Activated T-helper 1 cell treated with anti-CD3 and anti-CD28 coated beads, Interleukin-12 subunit alpha, Interleukin-12 subunit beta, Interleukin-2, Interleukin-4 antibody, amounts not matched to agents 30 ng/mL and 10 ng/mL and 1 ng/mL, durations not matched to agents 14 hours and 24 hours and 36 hours (primary cell): ENCODE results near the gene CAPZB. TPM values are rescaled to one million over a fixed set of nuclear protein-coding genes. Genes with fewer than 3 reads are reported as not detected.

Experiments
- DNase-seq: peaks from one replicate; pipeline ENCODE4 v3.0.0; 2021; ENCODE audit warnings: low spot score
- H3K27ac Mint-ChIP-seq: one replicate; pipeline ENCODE4 v1.8.0; 2021; ENCODE audit warnings: mild to moderate bottlenecking, mixed read lengths
- H3K27me3 Mint-ChIP-seq: one replicate; pipeline ENCODE4 v1.8.0; 2022; ENCODE audit warnings: mild to moderate bottlenecking, moderate library complexity, mixed read lengths; ENCODE audit not compliant: insufficient read depth
- H3K36me3 Mint-ChIP-seq: one replicate; pipeline ENCODE4 v1.8.0; 2021; ENCODE audit warnings: low read depth, mixed read lengths
- H3K4me1 Mint-ChIP-seq: one replicate; pipeline ENCODE4 v1.8.0; 2021; ENCODE audit warnings: low read depth, mixed read lengths
- H3K4me3 Mint-ChIP-seq: one replicate; pipeline ENCODE4 v1.8.0; 2021; ENCODE audit warnings: mild to moderate bottlenecking, moderate library complexity, mixed read lengths
- H3K9me3 Mint-ChIP-seq: one replicate; pipeline ENCODE4 v1.8.0; 2021; ENCODE audit warnings: mixed read lengths
- intact Hi-C: fragments of 100-400 bp; cut with micrococcal nuclease; formaldehyde crosslinking; loops from one replicate; pipeline ENCODE4 v1.15.1; 2024
- total RNA-seq: library from RNA; stranded (reverse); gene quantifications from 2 replicates; pipeline ENCODE4 v1.2.3, GENCODE V29; 2022

The CAPZB gene
- total RNA-seq, 1 donor from 2014 or later: 323 TPM

DNA sequence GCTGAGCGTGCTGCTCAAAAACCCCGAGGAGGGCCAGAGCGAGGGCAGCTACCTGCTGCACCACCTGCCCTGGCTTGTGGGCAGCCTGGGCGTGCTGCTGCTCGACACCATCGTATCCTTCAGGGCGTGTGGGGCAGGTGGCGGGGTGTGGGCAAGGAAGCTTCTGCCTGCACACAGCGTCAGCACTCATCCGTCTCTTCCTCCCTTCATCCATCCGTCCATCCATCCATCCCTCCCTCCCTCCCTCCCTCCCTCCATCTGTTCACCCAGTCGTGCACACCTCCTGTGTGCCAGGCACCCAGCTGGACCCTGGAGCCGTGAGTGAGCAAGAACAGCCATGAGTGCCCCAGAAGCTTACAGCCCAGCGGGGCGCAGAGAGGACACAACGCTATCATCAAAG, 158.0 kb downstream of the CAPZB start:
- no peak overlapping the region for H3K27ac Mint-ChIP-seq
- no peaks in the 10 kb centered on the region for H3K9me3 Mint-ChIP-seq
- intact Hi-C loops: no loop called here
- H3K27me3 Mint-ChIP-seq: no peaks in the 10 kb centered on the region
- no peak for DNase-seq
- H3K4me3 Mint-ChIP-seq: no peak overlapping the region
- no peaks in the 10 kb centered on the region for H3K4me1 Mint-ChIP-seq
- no peaks in the 10 kb centered on the region for H3K36me3 Mint-ChIP-seq

DNA sequence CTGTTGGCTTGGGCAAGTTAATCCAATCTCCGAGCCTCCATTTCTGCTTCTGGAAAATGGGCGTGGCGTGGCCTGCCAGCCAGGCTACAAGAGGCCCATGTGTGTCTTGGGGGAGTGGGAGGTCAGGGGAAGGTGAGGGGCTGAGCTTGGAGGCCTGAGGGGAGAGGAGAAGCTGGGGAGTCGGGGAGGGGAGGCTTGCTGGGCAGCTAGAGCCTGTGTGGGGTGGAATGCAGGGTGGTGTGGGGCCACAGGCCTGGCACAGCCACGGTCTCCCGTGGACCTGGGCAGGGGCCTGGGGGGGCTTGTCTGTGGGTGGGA, 158.6 kb downstream of the CAPZB start:
- DNase-seq: no peak
- Mint-ChIP-seq H3K27me3 (no peaks in the 10 kb centered on the region), H3K36me3 (peaks cover 3% of the 10 kb centered on the region), H3K4me1 (no peaks in the 10 kb centered on the region), H3K4me3 (no peak overlapping the region), H3K9me3 (no peaks in the 10 kb centered on the region), H3K27ac (peak overlapping the region; percentile 23)
- intact Hi-C loops: no loop called here

DNA sequence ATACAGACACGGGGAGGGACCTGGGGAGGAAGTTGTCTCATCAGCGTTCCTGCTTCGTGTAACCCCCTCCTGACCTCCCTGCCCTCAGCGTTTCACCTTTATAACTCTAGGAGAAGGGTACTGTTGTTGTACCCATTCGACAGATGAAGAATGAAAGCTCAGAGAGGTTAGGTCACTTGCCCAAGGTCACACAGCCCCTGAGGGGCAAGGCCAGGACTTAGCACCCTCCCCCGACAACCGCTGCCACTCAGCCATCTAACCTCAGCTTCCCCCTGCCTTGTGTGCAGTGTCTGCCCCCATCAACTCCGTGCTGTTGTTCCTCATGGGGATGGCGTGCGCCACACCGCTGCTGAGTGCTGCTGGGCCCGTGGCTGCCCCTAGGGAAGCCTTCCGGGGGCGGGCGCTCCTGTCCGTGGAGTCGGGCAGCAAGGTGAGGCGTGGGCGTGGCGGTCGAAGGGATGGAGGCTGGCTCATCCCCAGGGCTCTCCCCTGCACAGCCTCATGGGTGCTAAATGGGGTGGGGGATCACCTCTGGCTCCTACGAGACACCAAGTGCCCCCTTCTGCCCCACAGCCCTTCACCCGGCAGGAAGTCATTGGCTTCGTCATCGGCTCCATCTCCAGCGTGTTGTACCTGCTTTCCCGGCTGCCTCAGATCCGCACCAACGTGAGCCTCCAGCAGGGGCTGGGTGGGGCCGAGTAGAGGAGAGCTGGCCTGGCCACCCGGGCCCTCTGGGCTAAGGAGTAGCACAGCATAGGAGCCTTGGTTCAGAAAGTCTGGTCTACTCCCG, 159.2 kb downstream of the CAPZB start:
- Mint-ChIP-seq H3K27me3 (no peaks in the 10 kb centered on the region), H3K4me1 (no peaks in the 10 kb centered on the region), H3K9me3 (no peaks in the 10 kb centered on the region), H3K4me3 (no peak overlapping the region), H3K27ac (peak overlapping the region; percentile 23), H3K36me3 (peaks cover 3% of the 10 kb centered on the region)
- intact Hi-C loops: no loop called here
- no peak for DNase-seq

DNA sequence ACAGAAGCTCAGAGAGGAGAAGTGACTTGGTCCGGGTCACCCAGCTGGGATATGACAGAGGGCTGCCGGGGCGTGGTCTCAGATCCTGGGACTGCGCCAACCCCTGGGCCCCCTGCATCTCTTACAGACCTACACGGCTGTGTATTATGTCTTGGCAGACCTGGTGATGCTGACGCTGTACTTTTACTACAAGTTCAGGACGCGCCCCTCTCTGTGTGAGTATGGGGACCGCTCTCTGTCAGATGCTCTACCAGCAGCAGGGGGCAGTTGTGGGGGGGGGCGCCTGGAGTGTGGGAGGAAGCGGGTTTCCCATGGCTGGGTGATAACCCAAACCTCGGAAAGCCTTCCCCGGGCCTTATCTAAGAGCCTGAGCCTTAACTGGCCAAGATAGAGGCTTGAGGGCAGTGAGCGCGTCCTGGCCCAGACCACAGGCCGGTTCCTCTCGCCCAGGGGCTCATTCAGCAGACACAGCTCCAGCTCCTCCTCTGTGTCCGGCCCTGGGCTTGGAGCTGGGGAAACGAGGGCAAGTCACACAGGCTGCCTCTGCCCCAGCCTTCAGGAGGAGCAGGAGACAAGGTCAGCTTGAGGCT, 159.9 kb downstream of the CAPZB start:
- Mint-ChIP-seq H3K27ac (no peak overlapping the region), H3K27me3 (no peaks in the 10 kb centered on the region), H3K9me3 (no peaks in the 10 kb centered on the region), H3K4me1 (no peaks in the 10 kb centered on the region), H3K4me3 (no peak overlapping the region), H3K36me3 (peaks cover 3% of the 10 kb centered on the region)
- DNase-seq: no peak
- intact Hi-C loops: no loop called here

DNA sequence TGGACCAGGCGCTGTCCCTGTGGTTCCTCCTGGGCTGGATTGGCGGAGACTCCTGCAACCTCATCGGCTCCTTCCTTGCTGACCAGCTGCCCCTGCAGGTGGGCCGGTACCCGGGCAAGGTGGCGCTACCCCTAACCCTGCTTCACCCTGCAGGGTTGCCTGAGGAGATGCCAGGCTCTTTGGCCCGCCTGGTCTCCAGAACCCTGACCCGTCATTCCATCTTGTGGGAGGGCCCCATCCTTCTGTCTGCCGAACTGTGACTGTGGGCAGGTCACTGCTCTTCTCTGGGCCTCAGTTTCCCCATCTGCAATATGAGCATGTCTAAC, 160.7 kb downstream of the CAPZB start:
- intact Hi-C loops: no loop called here
- no peaks in the 10 kb centered on the region for H3K27me3 Mint-ChIP-seq
- H3K4me3 Mint-ChIP-seq: no peak overlapping the region
- no peaks in the 10 kb centered on the region for H3K4me1 Mint-ChIP-seq
- H3K9me3 Mint-ChIP-seq: no peaks in the 10 kb centered on the region
- DNase-seq: no peak
- no peak overlapping the region for H3K27ac Mint-ChIP-seq
- peaks cover 3% of the 10 kb centered on the region for H3K36me3 Mint-ChIP-seq

DNA sequence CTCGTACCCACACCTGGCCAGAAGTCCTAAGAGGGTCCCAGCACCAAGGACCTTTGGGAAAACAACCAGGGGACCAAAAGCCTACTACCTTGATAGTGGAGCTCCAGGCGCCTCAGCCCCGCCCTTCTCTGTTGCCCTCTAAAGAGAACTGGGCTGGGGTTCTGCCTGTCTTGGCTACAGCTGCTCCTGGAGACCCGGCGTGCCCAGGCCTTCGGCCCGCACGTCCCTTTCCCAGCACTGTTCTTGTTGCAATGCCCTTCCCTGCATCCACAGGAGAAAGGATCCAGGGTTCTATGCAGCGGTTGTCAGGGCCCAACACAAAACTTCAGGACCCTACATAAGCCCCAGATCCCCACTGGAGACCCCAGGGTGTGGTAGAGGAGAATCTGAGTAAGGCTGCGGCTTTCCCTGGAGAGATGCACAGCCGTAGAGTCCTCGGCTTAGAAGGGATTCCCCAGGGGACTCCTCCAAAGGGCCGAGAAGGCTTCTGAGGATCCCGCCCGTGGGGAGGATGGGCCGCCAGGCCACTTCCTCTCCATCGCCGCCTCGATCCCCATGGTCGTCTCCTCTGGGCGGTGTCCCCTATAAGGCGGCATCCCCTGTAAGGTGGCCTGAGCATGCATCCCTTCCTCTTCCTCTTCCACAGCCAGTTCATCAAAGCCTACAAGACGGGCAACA, 161.2 kb downstream of the CAPZB start:
- Mint-ChIP-seq H3K27ac (no peak overlapping the region), H3K9me3 (no peaks in the 10 kb centered on the region), H3K4me1 (no peaks in the 10 kb centered on the region), H3K4me3 (no peak overlapping the region), H3K27me3 (no peaks in the 10 kb centered on the region), H3K36me3 (peaks cover 3% of the 10 kb centered on the region)
- intact Hi-C loops: no loop called here
- no peak for DNase-seq

DNA sequence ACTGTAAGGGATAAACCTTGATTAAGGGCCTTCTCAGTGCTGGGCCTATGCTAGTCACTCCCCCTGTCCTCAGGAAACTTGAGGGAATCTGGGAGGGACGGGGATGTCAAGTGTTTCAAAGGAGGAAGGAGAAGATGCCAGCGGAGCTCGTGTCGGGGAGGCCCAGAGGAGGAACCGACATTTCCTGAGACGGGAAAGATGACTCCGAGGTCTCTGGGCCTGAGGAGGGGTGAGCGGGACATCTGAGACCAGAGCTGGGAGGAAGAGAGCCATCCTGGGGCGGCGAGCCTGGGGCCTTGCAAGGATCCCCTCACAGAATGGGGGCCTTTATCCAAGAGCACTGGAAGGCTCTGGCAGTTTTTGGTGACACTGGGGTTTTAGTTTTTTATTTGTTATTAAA, 162.9 kb downstream of the CAPZB start:
- H3K27ac Mint-ChIP-seq: no peak overlapping the region
- no peaks in the 10 kb centered on the region for H3K9me3 Mint-ChIP-seq
- no peak overlapping the region for H3K4me3 Mint-ChIP-seq
- H3K27me3 Mint-ChIP-seq: no peaks in the 10 kb centered on the region
- intact Hi-C loops: no loop called here
- peaks cover 6% of the 10 kb centered on the region for H3K36me3 Mint-ChIP-seq
- no peak for DNase-seq
- no peaks in the 10 kb centered on the region for H3K4me1 Mint-ChIP-seq

DNA sequence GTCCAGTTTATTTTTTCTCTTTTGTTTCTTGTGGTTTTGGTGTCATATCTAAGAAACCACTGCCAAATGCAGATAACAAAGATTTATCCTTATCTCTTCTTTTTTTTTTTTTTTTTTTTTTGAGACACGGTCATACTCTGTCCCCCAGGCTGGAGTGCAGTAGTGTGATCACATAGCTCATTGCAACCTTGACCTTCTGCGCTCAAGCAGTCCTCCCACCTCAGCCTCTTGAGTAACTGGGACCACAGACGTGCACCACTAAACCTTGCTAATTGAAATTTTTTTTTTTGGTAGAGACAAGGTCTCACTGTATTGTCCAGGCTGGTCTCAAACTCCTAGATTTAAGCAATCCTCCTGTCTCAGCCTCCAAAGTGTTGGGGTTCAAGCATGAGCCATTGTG, 164.3 kb downstream of the CAPZB start:
- no peak for DNase-seq
- H3K4me1 Mint-ChIP-seq: peaks cover 4% of the 10 kb centered on the region
- H3K9me3 Mint-ChIP-seq: no peaks in the 10 kb centered on the region
- no peak overlapping the region for H3K4me3 Mint-ChIP-seq
- H3K27ac Mint-ChIP-seq: no peak overlapping the region
- peaks cover 6% of the 10 kb centered on the region for H3K36me3 Mint-ChIP-seq
- intact Hi-C loops: no loop called here
- no peaks in the 10 kb centered on the region for H3K27me3 Mint-ChIP-seq

DNA sequence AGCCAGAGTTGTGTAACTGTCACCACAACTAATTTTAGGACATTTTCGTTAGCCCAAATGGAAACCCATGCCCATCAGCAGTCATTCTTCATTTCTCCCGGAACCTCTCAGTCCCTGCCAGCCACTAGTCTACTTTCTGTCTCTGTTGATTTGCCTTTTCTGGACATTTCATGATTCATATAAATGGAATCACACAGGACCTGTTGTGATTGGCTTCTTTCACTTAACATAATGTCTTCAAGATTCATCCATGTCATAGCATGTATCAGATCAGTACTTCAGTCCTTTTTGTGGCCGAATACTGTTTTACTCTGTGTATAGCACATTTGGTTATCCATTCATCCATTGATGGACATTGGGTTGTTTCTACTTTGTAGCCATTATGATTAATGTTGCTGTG, 166.1 kb downstream of the CAPZB start:
- H3K4me3 Mint-ChIP-seq: no peak overlapping the region
- intact Hi-C loops: no loop called here
- no peak for DNase-seq
- no peaks in the 10 kb centered on the region for H3K27me3 Mint-ChIP-seq
- H3K9me3 Mint-ChIP-seq: no peaks in the 10 kb centered on the region
- H3K36me3 Mint-ChIP-seq: peaks cover 6% of the 10 kb centered on the region
- H3K27ac Mint-ChIP-seq: no peak overlapping the region
- peaks cover 12% of the 10 kb centered on the region for H3K4me1 Mint-ChIP-seq

DNA sequence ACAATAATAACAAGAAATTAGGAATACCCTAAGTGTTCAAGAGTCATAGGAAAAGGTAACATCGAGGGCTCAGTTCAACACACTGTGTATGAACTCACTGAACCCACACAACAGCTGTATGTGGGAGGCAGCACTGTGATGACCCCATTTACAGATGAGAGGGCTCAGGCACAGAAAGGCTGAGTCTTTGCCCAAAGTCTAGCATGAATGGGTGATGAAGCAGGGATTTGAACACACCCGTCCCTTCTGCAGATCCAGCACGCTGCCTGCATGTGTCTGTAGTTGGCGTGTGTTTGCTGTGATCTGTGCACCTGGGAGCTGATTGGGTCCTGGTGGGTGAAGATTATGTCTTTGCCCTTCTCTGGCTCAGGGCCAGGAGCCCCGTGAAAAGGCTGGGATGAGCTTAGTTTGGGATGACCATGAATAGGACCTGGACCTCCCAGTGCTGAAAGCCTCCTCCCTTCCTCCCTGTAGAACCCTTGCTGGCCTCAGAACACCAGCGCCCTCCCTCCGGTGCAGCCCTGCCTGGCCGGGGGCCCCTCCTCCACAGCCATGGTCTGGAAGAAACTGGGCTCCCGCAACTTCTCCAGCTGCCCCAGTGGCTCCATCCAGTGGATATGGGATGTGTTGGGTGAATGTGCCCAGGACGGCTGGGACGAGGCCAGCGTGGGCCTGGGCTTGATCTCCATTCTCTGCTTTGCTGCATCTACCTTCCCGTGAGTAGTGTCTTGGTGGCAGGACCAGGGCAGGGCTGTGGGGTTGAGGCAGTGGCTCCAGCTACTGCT, 168.0 kb downstream of the CAPZB start:
- Mint-ChIP-seq H3K27me3 (no peaks in the 10 kb centered on the region), H3K36me3 (peaks cover 6% of the 10 kb centered on the region), H3K27ac (no peak overlapping the region), H3K9me3 (no peaks in the 10 kb centered on the region), H3K4me1 (peaks cover 22% of the 10 kb centered on the region), H3K4me3 (no peak overlapping the region)
- no peak for DNase-seq
- intact Hi-C loops: no loop called here

DNA sequence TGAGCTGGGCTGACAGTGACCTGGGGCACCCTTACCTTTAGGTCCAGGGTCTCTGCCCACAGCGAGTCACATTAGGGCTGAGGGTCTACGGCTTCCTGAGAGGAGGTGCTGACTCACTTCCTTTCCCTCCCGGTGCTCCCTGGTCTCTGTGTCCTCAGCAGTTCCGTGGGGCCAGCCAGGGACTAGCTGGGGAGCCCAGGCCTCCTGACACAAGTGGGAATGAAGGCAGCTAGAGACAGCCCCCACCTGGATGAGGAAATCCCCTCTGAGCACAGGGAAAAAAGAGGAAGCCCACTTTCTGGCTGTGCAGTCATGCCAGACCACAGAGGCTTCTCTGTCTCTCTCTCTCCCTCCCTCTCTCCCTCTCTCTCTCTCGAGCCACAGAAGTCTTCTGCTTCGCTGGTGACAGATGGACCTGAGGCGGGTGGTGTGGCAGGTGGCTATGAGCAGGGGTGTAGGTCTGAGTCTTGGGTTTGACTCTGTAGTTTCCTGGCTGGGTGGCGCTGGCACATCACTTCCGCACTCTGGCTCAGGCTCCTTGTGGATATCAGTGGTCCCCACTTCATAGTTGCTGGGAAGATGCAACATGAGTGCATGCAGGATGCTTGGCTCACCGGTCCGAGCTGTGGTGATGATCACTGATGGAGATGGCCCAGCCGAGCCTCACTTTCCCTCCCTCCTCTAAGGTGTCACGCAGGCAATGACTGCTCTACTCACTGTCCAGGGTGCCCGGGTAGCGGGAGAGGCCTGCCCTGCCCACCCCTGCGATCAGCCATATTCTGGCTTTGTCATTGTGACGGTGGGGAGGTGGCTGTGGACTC, 169.8 kb downstream of the CAPZB start:
- Mint-ChIP-seq H3K9me3 (no peaks in the 10 kb centered on the region), H3K27me3 (no peaks in the 10 kb centered on the region), H3K4me3 (no peak overlapping the region), H3K27ac (no peak overlapping the region), H3K36me3 (peaks cover 8% of the 10 kb centered on the region), H3K4me1 (peaks cover 30% of the 10 kb centered on the region)
- intact Hi-C loops: no loop called here
- no peak for DNase-seq
